ENCODE results near the gene APC2. TPM values are rescaled to one million over a fixed set of nuclear protein-coding genes. Genes with fewer than 3 reads are reported as not detected.

The APC2 gene
- total RNA-seq, 1 donor from 2014 or later = 0.42 TPM

DNA sequence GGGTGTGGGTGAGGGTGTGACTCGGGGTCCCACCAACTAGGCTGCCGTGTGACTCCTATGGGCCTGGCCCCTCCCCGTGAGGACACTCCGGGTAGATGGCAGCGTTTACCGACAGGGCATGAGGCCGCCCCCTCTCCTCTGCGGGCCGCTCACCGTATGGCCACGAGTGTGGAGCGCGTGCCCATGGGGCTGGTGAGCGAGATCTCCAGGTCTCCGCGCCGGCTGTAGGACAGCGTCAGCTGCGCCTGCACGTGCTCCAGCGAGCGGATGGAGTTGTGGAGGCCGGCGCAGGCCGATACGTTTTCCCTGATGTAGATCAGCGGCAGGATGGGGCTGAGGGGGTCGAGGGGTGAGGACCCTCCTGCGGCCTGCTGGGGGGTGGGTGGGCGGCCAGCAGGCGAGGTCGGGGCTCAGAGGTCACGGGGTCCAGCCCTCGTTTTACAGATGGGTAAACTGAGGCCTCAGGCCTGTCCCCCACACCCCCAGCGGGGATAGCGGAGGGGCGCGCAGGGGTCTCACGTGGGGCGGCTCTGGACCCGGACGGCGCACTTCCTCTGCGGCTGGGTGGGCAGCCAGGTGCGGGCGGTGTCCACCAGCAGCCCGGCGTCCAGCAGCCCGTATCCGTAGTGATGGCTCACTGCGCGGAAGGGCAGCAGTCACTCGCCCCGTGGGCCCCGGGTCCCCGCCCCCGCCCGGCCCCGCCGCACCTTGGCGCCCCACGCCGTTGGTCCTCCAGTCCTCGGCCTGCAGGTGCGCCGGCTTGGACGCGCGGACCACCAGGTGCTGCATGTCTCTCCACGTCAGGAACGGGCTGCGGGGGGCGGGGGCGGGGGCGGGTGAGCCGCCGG lies 33.4 kb downstream of the APC2 start:
- Mint-ChIP-seq H3K36me3 (ENCODE audit: low read depth) (peaks cover 4% of the 10 kb centered on the region), H3K27me3 (no peaks in the 10 kb centered on the region), H3K4me3 (no peak overlapping the region), H3K9me3 (no peaks in the 10 kb centered on the region), H3K27ac (no peak overlapping the region), H3K4me1 (peaks cover 7% of the 10 kb centered on the region)
- ATAC-seq (ENCODE audit: low read depth) (no peak), DNase-seq (no peak)
- POLR2A ChIA-PET = no interaction called here
- CTCF ChIA-PET = no interaction called here
- intact Hi-C loops (cut with micrococcal nuclease) = no loop called here
- TF ChIP-seq, protein P1, sequence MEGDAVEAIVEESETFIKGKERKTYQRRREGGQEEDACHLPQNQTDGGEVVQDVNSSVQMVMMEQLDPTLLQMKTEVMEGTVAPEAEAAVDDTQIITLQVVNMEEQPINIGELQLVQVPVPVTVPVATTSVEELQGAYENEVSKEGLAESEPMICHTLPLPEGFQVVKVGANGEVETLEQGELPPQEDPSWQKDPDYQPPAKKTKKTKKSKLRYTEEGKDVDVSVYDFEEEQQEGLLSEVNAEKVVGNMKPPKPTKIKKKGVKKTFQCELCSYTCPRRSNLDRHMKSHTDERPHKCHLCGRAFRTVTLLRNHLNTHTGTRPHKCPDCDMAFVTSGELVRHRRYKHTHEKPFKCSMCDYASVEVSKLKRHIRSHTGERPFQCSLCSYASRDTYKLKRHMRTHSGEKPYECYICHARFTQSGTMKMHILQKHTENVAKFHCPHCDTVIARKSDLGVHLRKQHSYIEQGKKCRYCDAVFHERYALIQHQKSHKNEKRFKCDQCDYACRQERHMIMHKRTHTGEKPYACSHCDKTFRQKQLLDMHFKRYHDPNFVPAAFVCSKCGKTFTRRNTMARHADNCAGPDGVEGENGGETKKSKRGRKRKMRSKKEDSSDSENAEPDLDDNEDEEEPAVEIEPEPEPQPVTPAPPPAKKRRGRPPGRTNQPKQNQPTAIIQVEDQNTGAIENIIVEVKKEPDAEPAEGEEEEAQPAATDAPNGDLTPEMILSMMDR (IDR thresholded peaks at IDR 0.05) = no peak

DNA sequence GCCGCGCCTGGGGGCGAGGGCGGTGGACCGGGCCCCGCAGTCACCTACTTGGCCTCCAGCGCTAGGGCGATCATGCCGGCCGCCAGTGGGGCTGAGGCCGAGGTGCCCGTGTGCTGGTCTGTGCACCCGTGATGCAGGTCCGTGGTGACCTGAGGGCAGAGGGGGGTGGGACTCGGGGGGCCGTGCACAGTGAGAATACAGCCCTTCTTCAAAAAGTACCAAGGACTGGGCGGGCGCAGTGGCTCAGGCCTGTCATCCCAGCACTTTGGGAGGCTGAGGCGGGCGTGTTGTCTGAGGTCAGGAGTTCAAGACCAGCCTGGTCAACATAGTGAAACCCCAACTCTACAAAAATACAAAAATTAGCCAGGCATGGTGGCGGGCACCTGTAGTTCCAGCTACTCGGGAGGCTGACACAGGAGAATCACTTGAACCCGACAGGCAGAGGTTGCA lies 34.1 kb downstream of the APC2 start:
- Mint-ChIP-seq H3K27ac (no peak overlapping the region), H3K4me3 (no peak overlapping the region), H3K4me1 (peaks cover 5% of the 10 kb centered on the region), H3K27me3 (no peaks in the 10 kb centered on the region), H3K9me3 (no peaks in the 10 kb centered on the region), H3K36me3 (ENCODE audit: low read depth) (peaks cover 3% of the 10 kb centered on the region)
- ChIA-PET CTCF (no interaction called here), POLR2A (no interaction called here)
- TF ChIP-seq, protein P1 (IDR thresholded peaks at IDR 0.05) = no peak
- intact Hi-C loops (cut with micrococcal nuclease) = no loop called here
- ATAC-seq (ENCODE audit: low read depth) (no peak), DNase-seq (no peak)

DNA sequence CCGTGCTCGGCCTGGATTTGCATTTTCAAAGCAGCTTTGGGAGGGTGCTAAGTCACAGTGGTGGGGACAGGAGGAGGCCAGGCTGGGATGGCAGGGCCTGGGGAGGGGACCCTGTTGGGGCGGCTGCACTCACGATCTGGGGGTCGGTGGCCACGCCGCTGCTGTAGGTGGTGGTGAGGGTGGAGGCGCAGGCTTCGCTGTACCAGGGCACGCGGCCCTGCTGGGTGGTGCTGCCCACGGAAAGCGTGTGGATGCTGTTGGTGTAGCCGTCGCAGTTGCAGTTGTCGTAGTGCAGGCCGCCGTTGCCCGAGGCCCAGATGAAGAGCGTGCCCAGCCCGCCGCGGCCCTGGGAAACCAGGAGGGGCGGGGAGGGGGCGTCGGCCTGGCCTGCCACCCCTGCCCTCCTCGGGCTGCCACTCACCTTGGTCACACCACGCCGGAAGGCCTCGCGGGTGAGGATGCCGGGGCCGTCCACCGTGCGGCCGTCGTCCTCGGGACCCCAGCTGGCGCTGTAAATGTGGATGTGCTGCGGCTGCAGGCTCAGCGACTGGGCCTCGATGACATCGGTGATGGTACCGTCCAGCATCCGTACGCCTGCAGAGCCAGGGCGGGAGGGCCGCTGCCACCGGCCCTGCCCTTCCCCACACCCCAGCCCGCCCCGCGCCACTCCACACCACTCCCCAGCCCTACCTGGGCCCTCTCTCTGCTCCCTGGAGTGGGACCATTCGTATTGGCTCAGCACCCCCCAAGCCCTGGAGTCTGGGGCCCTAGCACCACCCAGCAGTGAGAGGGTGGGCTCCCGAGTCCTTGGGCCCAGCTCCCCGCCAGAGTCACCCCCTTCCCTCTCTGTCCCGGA lies 37.0 kb downstream of the APC2 start:
- ATAC-seq (ENCODE audit: low read depth) (no peak), DNase-seq (no peak)
- Mint-ChIP-seq H3K4me1 (peaks cover 11% of the 10 kb centered on the region), H3K27ac (no peak overlapping the region), H3K9me3 (no peaks in the 10 kb centered on the region), H3K27me3 (peaks cover 5% of the 10 kb centered on the region), H3K4me3 (no peak overlapping the region), H3K36me3 (ENCODE audit: low read depth) (no peaks in the 10 kb centered on the region)
- CTCF ChIA-PET = no interaction called here
- POLR2A ChIA-PET = no interaction called here
- TF ChIP-seq, protein P1 (IDR thresholded peaks at IDR 0.05) = no peak
- intact Hi-C loops (cut with micrococcal nuclease) = no loop called here

DNA sequence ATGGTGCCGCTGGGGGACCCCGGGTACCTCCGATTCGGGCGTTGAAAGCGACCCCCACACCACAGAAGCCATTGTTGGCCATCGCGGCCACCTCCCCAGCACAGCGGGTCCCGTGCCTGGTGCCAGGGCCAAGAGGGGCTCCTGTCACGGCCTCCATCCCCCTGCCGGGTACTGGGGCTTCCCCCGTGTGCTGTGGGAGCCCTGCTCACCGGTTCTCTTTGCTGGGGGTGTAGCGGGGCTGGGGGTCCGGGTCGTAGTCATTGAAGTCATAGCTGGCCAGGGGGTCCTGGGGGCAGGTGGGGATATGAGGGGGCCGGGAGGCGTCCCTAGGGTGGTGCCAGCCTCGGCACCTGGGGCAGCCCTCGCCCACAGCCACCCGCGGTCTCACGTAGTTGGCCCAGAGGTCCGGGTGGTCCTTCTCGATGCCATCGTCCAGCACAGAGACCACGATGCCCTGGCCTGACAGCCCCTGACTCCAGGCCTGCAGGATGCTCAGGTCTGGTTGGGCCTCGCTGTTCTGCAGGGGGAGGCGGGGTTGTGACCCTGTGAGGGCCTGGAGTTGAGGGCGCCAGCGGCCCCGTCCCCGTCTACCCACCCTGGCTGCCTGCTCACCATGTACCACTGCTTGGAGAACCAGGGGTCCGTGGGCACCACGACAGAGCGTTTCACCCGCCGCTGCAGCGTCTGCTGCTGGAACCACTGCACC lies 37.8 kb downstream of the APC2 start:
- CTCF ChIA-PET = no interaction called here
- TF ChIP-seq, protein P1 (IDR thresholded peaks at IDR 0.05) = no peak
- DNase-seq (no peak), ATAC-seq (ENCODE audit: low read depth) (no peak)
- POLR2A ChIA-PET = no interaction called here
- intact Hi-C loops (cut with micrococcal nuclease) = no loop called here
- Mint-ChIP-seq H3K9me3 (no peaks in the 10 kb centered on the region), H3K4me3 (no peak overlapping the region), H3K4me1 (peaks cover 12% of the 10 kb centered on the region), H3K36me3 (ENCODE audit: low read depth) (no peaks in the 10 kb centered on the region), H3K27ac (no peak overlapping the region), H3K27me3 (peaks cover 5% of the 10 kb centered on the region)

DNA sequence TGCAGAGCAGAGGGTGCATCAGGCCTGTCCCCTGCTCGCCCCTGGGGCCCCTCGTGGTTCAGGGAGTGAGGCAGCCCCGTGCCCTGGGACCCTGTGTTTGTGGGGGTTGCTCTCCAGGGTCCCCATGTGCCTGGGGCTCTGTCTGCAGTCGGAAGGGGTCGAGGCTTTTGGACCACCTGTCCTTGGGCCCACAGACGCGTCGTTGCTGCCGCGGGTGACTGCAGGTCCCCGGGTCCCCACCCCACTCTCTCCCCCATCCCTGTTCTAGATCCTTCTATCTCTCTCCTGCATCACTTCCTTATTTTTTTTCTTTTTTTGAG lies 38.3 kb downstream of the APC2 start:
- TF ChIP-seq, protein P1 (IDR thresholded peaks at IDR 0.05) = no peak
- Mint-ChIP-seq H3K27ac (no peak overlapping the region), H3K4me1 (peaks cover 12% of the 10 kb centered on the region), H3K4me3 (no peak overlapping the region), H3K27me3 (peaks cover 5% of the 10 kb centered on the region), H3K36me3 (ENCODE audit: low read depth) (no peaks in the 10 kb centered on the region), H3K9me3 (no peaks in the 10 kb centered on the region)
- ATAC-seq (ENCODE audit: low read depth) (no peak), DNase-seq (no peak)
- intact Hi-C loops (cut with micrococcal nuclease) = no loop called here
- ChIA-PET CTCF (no interaction called here), POLR2A (no interaction called here)
